ENCODE measurements around the gene SRC. TPM values are rescaled to one million over a fixed set of nuclear protein-coding genes. Genes with fewer than 3 reads are reported as not detected.

SRC gene
- total RNA-seq, 1 experiment from 2014 or later, result 15.3 TPM

- DNase-seq (ENCODE audit: low spot score), result no peak
Observed at GRCh38 chr20:37394543-37395409, 48.8 kb downstream of the SRC start.

DNA sequence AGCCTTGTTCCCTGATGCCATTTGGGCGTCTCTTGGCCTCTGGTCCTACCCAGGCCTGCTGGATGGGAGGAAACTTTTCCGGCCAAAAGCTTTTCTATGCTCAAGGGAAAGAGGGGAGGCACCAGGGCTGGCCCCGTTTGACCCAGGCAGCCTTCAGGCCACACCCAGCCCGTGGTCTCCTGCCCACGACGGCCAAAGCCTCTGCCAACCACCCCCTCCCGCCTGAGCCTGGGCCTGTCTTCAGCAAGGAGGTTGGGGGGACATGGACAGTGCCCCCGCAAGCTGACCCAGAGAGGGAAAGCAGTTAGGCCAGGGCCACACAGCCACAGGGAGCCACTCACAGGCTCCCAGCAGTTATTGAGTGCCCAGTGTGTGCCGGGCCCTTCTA, 49.5 kb downstream of the SRC start:
- DNase-seq (ENCODE audit: low spot score), result no peak

DNA sequence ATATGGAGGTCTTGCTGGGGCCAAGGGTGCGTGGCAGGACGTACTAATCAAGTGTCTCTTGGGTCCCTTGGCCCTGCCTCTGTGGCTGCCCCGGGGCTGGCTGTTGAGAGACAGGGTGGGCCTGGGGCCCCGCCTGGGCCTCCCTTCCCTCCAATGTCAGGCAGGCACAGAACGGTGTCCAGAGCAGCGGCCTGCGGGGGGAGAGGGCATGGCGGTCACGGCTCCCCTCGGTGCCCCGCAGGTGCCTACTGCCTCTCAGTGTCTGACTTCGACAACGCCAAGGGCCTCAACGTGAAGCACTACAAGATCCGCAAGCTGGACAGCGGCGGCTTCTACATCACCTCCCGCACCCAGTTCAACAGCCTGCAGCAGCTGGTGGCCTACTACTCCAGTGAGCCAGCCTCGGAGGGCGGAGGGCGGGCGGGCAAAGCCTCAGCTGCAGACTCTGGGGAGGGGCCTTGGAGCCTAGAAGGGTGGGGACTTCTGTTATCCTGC, 50.0 kb downstream of the SRC start:
- no peak for DNase-seq (ENCODE audit: low spot score)

DNA sequence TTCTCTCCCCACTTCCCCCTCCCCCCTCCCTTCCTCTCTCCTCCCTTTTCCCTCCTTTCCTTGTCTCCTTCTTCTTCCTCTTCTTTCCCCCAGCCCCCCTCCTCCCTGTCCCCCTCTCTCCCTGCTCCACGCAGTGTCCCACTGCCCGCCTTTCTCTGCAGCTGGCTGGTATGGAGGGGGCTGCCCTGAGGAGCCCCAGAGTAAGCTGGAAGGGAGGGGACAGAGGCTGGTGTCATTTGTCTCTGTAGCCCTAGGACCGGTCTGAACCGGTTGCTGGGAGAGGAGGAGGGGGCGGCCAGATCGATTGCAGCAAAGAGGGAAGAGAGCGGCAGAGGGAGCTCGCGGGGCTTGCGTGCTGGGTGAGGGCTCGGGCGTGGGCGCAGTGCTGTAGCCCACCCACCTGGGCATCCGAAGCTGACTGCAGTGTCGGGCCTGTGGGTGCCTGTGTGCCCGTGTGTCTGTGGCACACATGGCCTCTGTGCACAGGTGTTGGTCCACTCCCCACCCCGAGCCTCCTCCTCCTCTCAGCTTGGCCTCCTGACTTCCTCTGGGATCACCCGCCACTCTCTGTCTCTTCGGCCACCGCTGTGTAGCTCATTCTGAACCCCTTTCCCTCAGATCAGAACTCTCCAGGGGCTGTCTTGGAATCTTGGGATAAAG, 50.6 kb downstream of the SRC start:
- no peak for DNase-seq (ENCODE audit: low spot score)

DNA sequence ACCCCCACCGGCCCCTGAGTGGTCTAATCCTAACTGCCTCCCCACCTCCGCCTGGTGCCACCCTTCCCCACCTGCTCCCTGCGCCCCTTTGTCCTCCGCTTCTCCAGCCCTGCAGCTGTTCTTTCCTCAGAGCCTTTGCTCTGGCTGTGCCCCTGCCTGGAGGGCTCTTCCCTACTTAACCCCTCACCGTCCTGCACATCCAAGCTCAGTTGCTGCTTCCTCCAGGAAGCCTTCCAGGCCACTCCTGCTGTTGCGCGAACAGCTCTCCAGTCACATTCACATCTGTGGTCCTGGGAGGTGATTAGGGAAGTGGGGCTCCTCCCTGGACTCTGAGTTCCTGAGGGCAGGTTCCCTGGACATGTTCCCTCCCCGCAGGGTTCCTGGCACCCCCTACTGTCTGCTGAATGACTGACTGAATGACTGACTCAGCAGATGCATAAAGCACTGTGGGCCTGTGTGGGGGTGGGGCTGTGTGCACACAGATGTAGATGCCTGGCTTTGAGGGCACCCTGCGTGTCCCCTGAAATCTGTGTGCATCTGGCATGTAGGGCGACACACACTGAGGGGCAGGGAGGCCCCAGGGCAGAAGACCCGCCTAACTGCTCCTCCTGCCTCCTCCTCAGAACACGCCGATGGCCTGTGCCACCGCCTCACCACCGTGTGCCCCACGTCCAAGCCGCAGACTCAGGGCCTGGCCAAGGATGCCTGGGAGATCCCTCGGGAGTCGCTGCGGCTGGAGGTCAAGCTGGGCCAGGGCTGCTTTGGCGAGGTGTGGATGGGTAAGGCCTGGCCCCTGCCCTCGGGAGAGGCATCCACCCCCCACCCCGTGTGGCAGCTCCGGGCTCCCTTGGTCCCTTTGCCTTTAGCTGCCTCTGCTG, 51.4 kb downstream of the SRC start:
- DNase-seq (ENCODE audit: low spot score), result peak; percentile 72

DNA sequence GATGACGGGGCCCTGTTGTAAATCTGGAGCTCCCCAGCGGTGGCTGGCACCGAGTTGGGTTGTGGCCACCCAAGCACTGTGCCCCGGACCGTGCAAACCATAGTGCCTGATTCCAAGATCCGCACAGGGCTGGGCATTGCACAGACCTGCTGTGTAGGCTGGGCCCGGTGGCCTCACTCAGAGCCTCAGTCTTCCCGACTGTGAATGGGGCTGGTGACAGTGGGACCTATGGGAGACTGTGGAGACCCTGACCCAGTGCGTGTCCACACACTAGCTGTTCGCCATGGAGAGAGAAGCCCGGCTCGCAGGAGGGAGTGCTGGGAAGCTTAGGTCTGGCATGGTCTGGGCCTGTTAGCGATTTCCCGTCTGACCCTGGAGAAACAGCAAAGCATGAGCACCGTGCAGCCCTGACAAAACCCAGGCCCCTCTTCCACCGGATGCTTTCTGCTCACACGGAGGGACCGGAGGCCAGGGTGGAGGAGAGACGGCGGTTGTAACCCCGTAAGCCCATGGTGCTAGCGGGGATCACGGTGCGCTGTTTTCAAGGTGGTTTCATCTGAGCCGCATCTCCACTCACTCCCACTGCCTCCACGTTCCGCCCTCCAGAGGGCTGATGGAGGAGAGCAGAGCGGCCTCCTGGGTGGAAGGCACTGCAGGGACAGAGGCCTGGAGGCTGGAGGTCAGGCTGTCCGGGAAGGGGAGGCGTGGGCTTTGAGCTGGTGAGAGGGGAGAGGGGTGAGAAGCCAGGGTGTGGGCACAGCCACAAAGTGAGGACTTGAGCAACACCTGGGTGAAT, 52.2 kb downstream of the SRC start:
- DNase-seq (ENCODE audit: low spot score), result no peak

GRCh38 chr20:37398750-37399621, 53.0 kb downstream of the SRC start:
- DNase-seq (ENCODE audit: low spot score), result no peak

DNA sequence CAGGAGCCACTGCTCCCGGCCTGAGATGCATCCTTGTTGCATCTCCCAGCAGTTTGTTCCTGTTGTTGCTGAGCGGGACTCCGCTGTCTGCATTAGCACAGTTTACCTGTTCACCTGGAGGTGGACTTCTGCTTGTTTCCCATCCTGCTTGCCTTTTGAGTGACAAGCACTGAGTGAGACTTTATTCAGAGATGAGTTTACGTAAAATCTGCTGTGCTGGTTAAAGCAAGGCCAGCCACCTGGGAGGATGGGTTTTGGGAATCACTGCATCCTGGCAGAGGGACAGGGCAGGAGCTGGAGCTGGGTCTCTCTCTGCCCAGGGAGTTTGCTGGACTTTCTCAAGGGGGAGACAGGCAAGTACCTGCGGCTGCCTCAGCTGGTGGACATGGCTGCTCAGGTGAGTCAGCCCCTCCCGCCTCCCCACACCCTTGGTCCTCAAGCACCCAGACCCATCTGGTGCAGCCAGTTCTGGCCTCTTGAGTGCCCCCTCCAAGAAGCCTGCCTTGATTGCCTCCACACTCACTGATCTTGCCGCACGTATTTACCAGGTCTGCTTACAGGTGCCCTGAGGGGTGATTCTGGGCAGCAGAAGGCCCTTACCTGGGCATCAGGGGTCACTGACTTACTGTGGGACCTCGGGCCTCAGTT, 55.5 kb downstream of the SRC start:
- no peak for DNase-seq (ENCODE audit: low spot score)

DNA sequence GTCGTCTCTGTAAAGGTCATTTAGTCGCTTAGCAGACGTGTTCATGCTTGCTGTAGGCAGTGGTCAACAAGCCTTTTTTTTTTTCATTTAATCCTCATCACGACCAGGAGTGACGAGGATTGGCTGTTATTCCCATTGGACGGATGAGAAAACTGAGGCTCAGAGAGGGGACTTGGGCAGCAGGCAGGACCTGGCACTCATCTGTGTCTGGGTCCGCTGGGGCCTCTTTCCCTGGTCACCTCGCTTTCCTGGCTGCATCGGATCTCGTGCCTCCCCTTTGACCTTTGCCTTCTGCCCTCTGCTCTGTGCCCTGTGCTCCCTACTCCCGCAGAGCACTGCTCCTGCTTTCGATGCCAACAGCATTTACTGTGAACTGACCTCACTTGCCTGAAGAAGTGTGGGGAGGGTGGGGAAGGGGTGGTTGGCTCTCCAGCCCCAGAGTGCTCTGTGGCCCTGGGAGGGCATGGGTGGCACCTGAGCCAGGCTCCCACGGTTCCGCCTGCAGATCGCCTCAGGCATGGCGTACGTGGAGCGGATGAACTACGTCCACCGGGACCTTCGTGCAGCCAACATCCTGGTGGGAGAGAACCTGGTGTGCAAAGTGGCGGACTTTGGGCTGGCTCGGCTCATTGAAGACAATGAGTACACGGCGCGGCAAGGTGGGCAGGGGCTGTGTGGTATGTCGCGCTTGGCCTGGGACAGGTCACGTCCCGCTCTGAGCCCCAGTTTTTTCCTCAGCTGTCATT, 56.2 kb downstream of the SRC start:
- DNase-seq (ENCODE audit: low spot score), result no peak

GRCh38 chr20:37403107-37404033, 57.4 kb downstream of the SRC start:
- no peak for DNase-seq (ENCODE audit: low spot score)

- DNase-seq (ENCODE audit: low spot score), result no peak
Observed at GRCh38 chr20:37404461-37404890, 58.5 kb downstream of the SRC start.

GRCh38 chr20:37405351-37405897, 59.5 kb downstream of the SRC start:
- no peak for DNase-seq (ENCODE audit: low spot score)

DNA sequence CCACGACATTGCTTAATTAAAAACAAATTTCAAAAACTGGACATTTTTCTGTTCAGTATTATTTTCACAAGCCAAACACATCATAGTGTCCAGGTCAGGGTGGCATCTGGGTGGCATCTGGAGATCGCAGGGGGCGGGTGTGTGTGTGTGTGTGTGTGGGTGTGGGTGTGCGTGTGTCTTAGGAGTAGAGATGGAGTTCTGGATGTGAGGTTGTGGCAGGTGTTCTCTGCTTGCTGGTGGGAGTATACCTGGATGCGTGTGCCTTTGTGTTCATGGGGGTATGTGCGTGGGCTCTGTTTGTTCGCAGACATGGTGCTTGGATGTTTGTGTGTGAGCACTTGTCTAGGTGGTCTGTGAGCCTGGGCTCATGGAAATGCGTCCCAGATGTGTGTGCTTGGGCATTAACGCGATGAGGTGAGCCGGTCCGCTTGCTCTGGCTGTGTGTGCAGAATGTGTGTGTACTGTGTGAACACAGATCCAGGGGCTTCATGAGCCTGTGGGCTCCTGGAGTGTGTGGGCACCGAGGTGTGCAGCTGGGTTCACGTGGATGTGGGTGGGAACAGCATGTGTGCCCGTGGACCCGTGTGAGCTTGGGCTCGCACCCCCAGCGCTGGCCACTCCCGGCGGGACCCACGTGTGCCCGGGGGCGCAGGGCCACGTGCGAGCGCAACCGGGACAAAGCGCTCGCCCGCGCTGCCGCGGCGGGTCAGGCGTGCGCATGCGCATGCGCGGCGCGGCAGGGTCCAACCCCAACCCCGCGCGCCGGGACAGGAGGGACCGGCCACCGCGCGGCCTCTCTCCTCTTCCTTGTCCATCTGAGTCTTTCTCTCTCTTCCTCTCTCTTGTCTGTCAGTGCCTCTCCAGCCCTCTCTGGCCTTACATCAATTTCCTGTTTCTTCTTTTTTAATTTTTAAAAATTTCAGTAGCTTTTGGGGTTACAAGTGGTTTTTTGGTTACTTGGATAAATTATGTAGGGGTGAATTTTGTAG, 60.4 kb downstream of the SRC start:
- peak; percentile 32 for DNase-seq (ENCODE audit: low spot score)

DNA sequence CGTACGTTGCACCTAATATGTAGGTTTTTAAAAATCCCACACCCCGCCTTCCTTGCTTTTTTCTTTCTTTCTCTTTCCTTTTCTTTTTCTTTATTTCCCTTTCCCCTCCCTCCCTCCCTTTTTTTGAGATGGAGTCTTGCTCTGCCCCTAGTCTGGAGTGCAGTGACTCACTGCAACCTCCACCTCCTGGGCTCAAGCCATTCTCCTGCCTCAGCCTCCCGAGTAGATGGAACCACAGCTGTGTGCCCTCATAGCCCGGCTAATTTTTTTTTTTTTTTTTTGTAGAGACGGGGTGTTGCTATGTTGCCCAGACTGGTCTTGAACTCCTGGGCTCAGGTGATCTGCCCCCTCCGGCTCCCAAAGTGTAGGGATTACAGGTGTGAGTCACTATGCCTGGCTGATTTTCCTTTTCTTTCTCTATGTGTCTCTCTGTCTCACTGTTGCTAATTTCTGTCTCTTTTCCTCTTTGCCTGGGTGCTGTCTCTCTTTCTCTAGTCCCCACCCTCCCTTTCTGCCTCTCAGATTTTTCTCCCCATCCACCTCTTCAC, 61.2 kb downstream of the SRC start:
- DNase-seq (ENCODE audit: low spot score), result no peak

DNA sequence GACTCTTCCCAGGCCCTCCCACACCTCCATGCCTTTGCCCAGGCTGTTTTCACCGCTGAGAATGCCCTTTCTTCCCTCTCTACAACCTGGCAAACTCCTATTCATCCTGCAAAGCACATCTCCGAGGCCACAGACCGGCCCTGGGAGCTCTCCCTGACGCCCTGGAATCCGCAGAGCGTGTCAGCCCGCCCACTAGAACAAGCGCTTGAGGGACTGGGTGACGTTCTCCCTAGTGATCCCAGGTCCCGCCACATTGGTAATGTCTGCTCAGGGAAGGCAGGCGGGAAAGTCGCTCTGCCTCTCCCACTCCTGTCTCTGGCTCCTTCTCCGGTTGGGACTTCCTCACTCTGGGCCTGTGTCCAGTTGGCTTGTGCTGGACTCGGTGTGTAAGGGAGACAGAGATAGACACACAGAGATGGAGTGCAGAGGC, 61.6 kb downstream of the SRC start:
- DNase-seq (ENCODE audit: low spot score), result no peak
